ENCODE data around the gene RTKN2. TPM values are rescaled to one million over a fixed set of nuclear protein-coding genes. Genes with fewer than 3 reads are reported as not detected.

RTKN2 gene
- total RNA-seq, 4 donors from 2014 or later: 0.83 to 2.5 (median 0.94) TPM

GRCh38 chr10:62189131-62189530 is 79.5 kb downstream of the RTKN2 start:
- TF ChIP-seq POLR2AphosphoS5 (IDR thresholded peaks at IDR 0.05) (no peak), CTCF (IDR thresholded peaks at IDR 0.05) (no peak), EP300 (IDR thresholded peaks at IDR 0.05) (no peak), POLR2A (IDR thresholded peaks at IDR 0.05) (no peak)
- H3K4me3 ChIP-seq: no peak overlapping the region
- no peaks in the 10 kb centered on the region for H3K4me1 ChIP-seq
- WGBS: 94% methylated on average over 1 of the region's 1 CpG
- DNase-seq (ENCODE audit: low spot score in 2 of 2): no peak
- no peak overlapping the region for H3K27ac ChIP-seq
- no peaks in the 10 kb centered on the region for H3K27me3 ChIP-seq
- no peaks in the 10 kb centered on the region for H3K36me3 ChIP-seq
- no peaks in the 10 kb centered on the region for H3K9me3 ChIP-seq

- Histone ChIP-seq H3K27ac (no peak overlapping the region), H3K27me3 (no peaks in the 10 kb centered on the region), H3K4me1 (no peaks in the 10 kb centered on the region), H3K36me3 (no peaks in the 10 kb centered on the region), H3K4me3 (no peak overlapping the region), H3K9me3 (no peaks in the 10 kb centered on the region)
- WGBS: 91% methylated on average over 8 of the region's 8 CpGs
- TF ChIP-seq POLR2A (IDR thresholded peaks at IDR 0.05) (no peak), EP300 (IDR thresholded peaks at IDR 0.05) (no peak), CTCF (IDR thresholded peaks at IDR 0.05) (no peak), POLR2AphosphoS5 (IDR thresholded peaks at IDR 0.05) (no peak)
- no peak for DNase-seq (ENCODE audit: low spot score in 2 of 2)
Observed at GRCh38 chr10:62188021-62188616, 80.5 kb downstream of the RTKN2 start.

- Histone ChIP-seq H3K4me3 (no peak overlapping the region), H3K4me1 (no peaks in the 10 kb centered on the region), H3K9me3 (no peaks in the 10 kb centered on the region), H3K27me3 (no peaks in the 10 kb centered on the region), H3K27ac (no peak overlapping the region), H3K36me3 (no peaks in the 10 kb centered on the region)
- no peak for DNase-seq (ENCODE audit: low spot score in 2 of 2)
- TF ChIP-seq CTCF (IDR thresholded peaks at IDR 0.05) (no peak), EP300 (IDR thresholded peaks at IDR 0.05) (no peak), POLR2A (IDR thresholded peaks at IDR 0.05) (no peak), POLR2AphosphoS5 (IDR thresholded peaks at IDR 0.05) (no peak)
- WGBS: 71% methylated on average over 2 of the region's 2 CpGs
Observed at GRCh38 chr10:62186999-62187675, 81.5 kb downstream of the RTKN2 start.

GRCh38 chr10:62185919-62186692 is 82.5 kb downstream of the RTKN2 start:
- DNase-seq (ENCODE audit: low spot score in 2 of 2): no peak
- 84% methylated on average over 11 of the region's 11 CpGs for WGBS
- Histone ChIP-seq H3K27ac (no peak overlapping the region), H3K4me3 (no peak overlapping the region), H3K4me1 (no peaks in the 10 kb centered on the region), H3K36me3 (no peaks in the 10 kb centered on the region), H3K27me3 (no peaks in the 10 kb centered on the region), H3K9me3 (no peaks in the 10 kb centered on the region)
- TF ChIP-seq CTCF (IDR thresholded peaks at IDR 0.05) (no peak), POLR2AphosphoS5 (IDR thresholded peaks at IDR 0.05) (no peak), POLR2A (IDR thresholded peaks at IDR 0.05) (no peak), EP300 (IDR thresholded peaks at IDR 0.05) (no peak)
